Adipocyte (in vitro differentiated cells): ENCODE measurements around the gene TMC2.

Experiments used
- DNase-seq: peaks from one replicate; pipeline ENCODE4 v3.0.0-alpha.2; 2015; ENCODE audit warnings: low read depth
- H3K27me3 ChIP-seq: replicated peaks from 2 replicates; pipeline ENCODE4 v1.7.0; 2013; ENCODE audit warnings: mild to moderate bottlenecking, low read length, moderate library complexity; ENCODE audit not compliant: control insufficient read depth, insufficient read depth
- H3K36me3 ChIP-seq: 2 replicates; pipeline ENCODE4 v1.7.0; 2013; ENCODE audit warnings: low read length, mild to moderate bottlenecking, moderate library complexity; ENCODE audit not compliant: control insufficient read depth, insufficient read depth, severe bottlenecking
- H3K4me1 ChIP-seq: 2 replicates; pipeline ENCODE4 v1.7.0; 2013; ENCODE audit warnings: mild to moderate bottlenecking, low read length, moderate library complexity; ENCODE audit not compliant: control insufficient read depth, insufficient read depth
- H3K4me3 ChIP-seq: 2 replicates; pipeline ENCODE4 v1.7.0; 2013; ENCODE audit warnings: mild to moderate bottlenecking, low read length, moderate library complexity
- H3K9ac ChIP-seq: 2 replicates; pipeline ENCODE4 v1.7.0; 2013; ENCODE audit warnings: mild to moderate bottlenecking, low read length, moderate library complexity
- H3K9me3 ChIP-seq: 2 replicates; pipeline ENCODE4 v1.7.0; 2013; ENCODE audit warnings: mild to moderate bottlenecking, low read length, moderate library complexity; ENCODE audit not compliant: control insufficient read depth

Gene TMC2

DNA sequence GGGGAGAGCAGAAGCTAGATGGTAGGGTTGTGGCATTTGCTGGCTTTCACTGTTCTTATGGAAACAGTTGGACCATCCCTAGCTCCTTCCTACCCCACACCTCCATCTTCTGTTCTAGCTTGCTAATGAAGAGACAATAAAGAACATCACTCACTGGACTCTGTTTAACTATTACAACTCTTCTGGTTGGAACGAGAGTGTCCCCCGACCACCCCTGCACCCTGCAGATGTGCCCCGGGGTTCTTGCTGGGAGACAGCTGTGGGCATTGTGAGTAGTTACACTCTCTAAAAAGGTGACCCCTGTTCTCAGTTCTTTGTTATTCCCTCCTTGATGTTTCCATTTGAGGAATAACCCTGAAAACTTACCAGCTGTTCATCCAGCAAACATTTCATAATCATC lies 75.7 kb downstream of the TMC2 start:
- DNase-seq, result no peak
- H3K4me1 ChIP-seq, result no peaks in the 10 kb centered on the region
- peaks cover 14% of the 10 kb centered on the region for H3K27me3 ChIP-seq
- H3K36me3 ChIP-seq, result no peaks in the 10 kb centered on the region
- H3K9me3 ChIP-seq, result peaks cover 19% of the 10 kb centered on the region
- H3K9ac ChIP-seq, result no peak overlapping the region
- H3K4me3 ChIP-seq, result no peak overlapping the region

DNA sequence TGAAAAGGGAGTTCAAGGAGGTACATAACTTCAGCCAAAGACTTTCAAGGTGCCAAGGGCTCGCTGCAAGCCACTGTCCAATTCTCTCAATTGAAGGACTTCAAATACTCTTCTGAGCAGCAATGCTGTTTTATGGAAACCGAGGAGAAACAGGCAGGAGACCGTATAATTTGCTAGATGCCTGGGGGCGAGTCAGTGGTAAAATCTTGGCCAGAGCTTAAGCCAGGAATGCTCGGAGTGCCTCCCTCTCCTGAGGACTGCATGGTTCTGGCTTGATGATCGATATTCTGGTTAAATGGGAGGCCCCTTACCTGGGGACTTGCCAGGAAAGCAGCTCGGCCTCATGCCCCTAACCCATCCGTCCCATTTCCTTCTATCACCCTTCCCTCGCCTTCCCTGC lies 80.3 kb downstream of the TMC2 start:
- Histone ChIP-seq H3K4me3 (no peak overlapping the region), H3K36me3 (no peaks in the 10 kb centered on the region), H3K4me1 (no peaks in the 10 kb centered on the region), H3K9me3 (peaks cover 20% of the 10 kb centered on the region), H3K27me3 (peaks cover 11% of the 10 kb centered on the region), H3K9ac (no peak overlapping the region)
- DNase-seq, result peak; percentile 19

DNA sequence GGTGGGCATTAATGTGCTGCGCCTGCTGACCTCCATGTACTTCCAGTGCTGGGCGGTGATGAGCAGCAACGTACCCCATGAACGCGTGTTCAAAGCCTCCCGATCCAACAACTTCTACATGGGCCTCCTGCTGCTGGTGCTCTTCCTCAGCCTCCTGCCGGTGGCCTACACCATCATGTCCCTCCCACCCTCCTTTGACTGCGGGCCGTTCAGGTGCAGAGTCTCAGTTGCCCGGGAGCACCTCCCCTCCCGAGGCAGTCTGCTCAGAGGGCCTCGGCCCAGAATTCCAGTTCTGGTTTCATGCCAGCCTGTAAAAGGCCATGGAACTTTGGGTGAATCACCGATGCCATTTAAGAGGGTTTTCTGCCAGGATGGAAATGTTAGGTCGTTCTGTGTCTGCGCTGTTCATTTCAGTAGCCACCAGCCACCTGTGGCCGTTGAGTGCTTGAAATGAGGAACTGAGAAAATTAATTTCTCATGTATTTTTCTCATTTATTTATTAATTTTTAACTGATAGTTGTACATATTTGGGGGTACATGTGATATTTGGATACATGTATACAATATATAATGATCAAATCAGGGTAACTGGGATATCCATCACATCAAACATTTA lies 80.8 kb downstream of the TMC2 start:
- H3K4me1 ChIP-seq, result no peaks in the 10 kb centered on the region
- no peak overlapping the region for H3K9ac ChIP-seq
- H3K27me3 ChIP-seq, result peaks cover 11% of the 10 kb centered on the region
- DNase-seq, result no peak
- H3K36me3 ChIP-seq, result no peaks in the 10 kb centered on the region
- peaks cover 20% of the 10 kb centered on the region for H3K9me3 ChIP-seq
- no peak overlapping the region for H3K4me3 ChIP-seq

DNA sequence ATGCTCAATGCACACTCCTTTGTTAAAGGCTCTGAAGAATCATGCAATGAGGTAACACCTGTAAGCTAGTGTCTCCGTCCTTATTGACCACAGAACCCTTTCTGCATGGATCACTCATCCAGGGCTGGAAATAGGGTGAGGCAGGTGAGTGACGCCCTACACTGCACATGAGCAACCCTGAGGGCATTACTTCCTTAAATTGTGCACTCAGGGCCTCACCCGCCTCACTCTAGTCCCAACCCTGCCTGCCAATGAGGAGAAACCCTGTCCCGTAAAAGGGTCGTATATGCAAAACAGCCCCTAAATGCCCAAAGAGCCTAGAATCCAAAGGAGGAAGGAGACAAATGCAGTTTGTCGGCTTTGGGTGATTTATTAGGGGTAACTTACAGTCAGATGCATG lies 82.4 kb downstream of the TMC2 start:
- H3K36me3 ChIP-seq, result no peaks in the 10 kb centered on the region
- peaks cover 4% of the 10 kb centered on the region for H3K4me1 ChIP-seq
- DNase-seq, result no peak
- peaks cover 20% of the 10 kb centered on the region for H3K9me3 ChIP-seq
- H3K4me3 ChIP-seq, result no peak overlapping the region
- H3K9ac ChIP-seq, result no peak overlapping the region
- H3K27me3 ChIP-seq, result peaks cover 11% of the 10 kb centered on the region

DNA sequence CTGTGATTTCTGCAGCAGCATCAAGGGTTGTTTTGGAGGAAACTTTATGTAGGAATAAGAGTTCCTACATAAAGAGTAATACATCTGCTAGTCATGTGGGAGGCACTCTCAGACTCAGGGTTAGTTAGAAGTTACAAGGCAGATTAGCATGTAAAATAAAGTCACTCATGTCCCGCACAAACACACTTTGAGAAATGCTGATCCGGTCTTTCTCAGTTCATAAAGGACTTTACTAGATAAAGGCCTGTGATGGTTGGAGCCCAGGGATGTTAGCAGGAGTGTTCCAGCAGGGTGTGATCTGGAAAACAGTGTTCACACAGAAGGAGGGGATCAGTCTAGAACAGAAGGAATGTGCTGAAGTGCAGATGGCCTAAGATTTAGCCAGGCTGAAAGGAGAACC lies 83.0 kb downstream of the TMC2 start:
- DNase-seq, result no peak
- peaks cover 7% of the 10 kb centered on the region for H3K4me1 ChIP-seq

DNA sequence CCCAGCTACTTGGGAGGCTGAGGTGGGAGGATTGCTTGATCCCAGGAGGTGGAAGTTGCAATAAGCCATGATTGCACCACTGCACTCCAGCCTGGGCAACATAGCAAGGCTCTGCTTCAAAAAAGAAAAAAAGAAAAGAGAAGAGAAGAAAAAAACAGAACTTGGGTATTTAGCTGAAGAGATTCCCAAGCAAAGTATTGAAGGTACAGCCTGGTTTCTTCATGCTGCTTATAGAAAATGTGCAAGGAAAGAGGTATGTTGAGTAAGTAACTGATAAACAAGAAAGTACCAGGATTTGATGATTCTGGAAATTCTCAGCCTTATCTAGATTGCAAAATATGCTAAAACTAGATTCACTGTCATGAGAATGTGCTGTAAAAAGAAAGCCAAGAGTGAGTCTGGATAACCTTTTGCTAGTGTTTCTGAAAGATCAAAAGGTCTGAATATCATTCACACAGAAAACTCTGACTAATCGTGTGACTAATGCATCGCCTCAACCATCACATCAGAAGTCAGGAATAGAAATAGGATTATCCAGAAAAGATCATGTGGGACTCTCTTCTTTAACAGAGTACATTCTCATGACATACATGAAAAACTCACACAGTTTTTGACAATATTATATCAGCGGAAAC lies 83.7 kb downstream of the TMC2 start:
- no peak overlapping the region for H3K9ac ChIP-seq

More for the DNA sequence above, 83.0 kb downstream of the TMC2 start:
- no peak overlapping the region for H3K4me3 ChIP-seq
- H3K9me3 ChIP-seq, result peaks cover 20% of the 10 kb centered on the region
- H3K36me3 ChIP-seq, result no peaks in the 10 kb centered on the region
- H3K27me3 ChIP-seq, result peaks cover 11% of the 10 kb centered on the region
- no peak overlapping the region for H3K9ac ChIP-seq

DNA sequence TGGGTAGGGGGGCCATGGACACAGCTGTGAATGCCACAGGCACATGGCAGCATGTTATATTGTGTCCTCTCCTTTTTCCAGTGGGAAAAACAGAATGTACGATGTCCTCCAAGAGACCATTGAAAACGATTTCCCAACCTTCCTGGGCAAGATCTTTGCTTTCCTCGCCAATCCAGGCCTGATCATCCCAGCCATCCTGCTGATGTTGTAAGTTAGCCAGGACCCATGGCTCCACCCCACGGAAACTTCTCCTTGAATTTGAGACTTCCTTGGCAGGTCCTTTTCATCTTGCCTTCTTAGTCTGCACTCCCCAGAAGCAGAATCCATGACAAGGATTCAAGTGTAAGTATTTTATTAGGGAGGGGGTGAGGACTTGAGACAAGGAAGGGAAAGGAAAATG lies 87.8 kb downstream of the TMC2 start:
- no peak for DNase-seq
- Histone ChIP-seq H3K4me3 (peak overlapping the region; percentile 53), H3K27me3 (no peaks in the 10 kb centered on the region), H3K4me1 (peaks cover 33% of the 10 kb centered on the region), H3K9ac (peak overlapping the region; percentile 68), H3K36me3 (no peaks in the 10 kb centered on the region), H3K9me3 (peaks cover 23% of the 10 kb centered on the region)

More for the DNA sequence above, 83.7 kb downstream of the TMC2 start:
- H3K27me3 ChIP-seq, result peaks cover 11% of the 10 kb centered on the region
- no peaks in the 10 kb centered on the region for H3K36me3 ChIP-seq
- H3K9me3 ChIP-seq, result peaks cover 20% of the 10 kb centered on the region
- H3K4me3 ChIP-seq, result no peak overlapping the region
- DNase-seq, result no peak
- peaks cover 13% of the 10 kb centered on the region for H3K4me1 ChIP-seq

DNA sequence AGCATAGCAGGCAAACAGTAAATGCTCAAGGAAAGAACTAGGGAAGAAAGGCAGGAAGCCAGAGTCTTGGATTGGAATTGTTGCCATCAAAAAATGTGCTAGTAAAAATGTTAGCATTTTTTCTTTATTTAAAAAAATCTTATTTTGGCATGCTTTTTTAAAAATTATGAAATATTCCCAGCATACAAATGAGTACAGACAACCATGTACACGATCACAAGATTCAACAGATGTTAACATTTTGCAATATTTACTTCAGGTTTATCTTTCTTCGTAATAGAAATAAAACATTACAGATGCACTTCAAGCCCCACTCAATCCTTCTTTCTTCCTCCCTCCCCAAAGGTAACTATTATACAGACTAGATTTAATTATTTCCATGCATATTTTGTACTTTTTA lies 88.7 kb downstream of the TMC2 start:
- Histone ChIP-seq H3K4me3 (peak overlapping the region; percentile 41), H3K9me3 (peaks cover 15% of the 10 kb centered on the region)
- peak; percentile 72 for DNase-seq

DNA sequence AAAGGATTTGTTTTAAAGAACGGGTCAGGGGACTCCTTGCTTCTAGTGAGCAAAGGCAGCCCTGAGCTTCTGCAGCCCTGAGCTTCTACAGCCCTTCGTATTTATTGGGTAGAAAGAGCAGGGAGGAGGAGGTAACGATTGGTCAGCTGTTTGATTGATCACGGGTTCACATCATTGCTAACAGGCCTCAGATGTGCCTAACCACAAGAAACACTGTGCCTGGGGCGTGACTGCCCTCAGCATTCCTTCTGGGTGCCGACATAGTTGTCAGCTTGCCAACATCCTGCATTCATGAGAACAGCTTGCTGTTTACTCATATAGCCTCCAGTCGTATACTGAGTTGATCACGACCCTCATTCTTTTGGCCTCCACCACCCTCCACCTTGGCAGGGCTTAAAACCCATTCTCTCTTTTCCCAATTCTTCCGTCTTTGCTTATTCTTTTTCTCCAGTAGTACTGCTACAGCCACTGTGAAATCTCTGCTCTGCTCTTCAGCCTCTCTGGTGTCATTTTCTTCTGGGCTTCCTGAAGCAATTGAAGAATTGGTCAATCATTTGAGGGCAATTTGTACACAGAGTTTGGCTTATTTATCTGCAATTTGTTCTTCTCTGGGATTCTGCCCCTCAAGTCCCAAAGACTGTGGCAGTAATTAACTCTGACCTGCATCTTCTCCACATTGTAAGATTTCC lies 90.6 kb downstream of the TMC2 start:
- peak overlapping the region; percentile 17 for H3K9ac ChIP-seq
- no peaks in the 10 kb centered on the region for H3K27me3 ChIP-seq
- H3K36me3 ChIP-seq, result no peaks in the 10 kb centered on the region
- H3K4me3 ChIP-seq, result no peak overlapping the region
- peak; percentile 93 for DNase-seq
- H3K9me3 ChIP-seq, result peaks cover 15% of the 10 kb centered on the region
- H3K4me1 ChIP-seq, result peaks cover 33% of the 10 kb centered on the region

More for the DNA sequence above, 88.7 kb downstream of the TMC2 start:
- Histone ChIP-seq H3K4me1 (peaks cover 33% of the 10 kb centered on the region), H3K27me3 (no peaks in the 10 kb centered on the region), H3K36me3 (no peaks in the 10 kb centered on the region), H3K9ac (peak overlapping the region; percentile 68)

DNA sequence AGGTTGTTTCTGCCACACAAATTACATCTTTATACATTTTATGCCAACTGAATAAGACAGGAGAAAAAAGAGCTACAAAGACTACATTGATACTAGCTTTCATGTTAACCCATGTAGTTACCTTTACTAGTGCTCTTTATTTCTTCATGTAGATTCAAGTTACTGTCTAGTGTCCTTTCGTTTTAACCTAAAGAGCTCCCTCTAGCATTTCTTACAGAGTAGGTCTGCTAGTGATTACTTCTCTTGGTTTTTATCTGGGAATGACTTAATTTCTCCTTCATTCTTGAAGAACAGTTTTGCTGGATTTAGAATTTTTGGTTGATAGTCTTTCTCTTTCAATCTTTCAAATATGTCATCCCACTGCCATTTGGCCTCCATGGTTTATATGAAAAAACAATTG lies 94.9 kb downstream of the TMC2 start:
- Histone ChIP-seq H3K9ac (no peak overlapping the region), H3K9me3 (peaks cover 6% of the 10 kb centered on the region), H3K27me3 (peaks cover 6% of the 10 kb centered on the region), H3K36me3 (no peaks in the 10 kb centered on the region), H3K4me3 (no peak overlapping the region), H3K4me1 (peaks cover 21% of the 10 kb centered on the region)
- DNase-seq, result peak; percentile 19

DNA sequence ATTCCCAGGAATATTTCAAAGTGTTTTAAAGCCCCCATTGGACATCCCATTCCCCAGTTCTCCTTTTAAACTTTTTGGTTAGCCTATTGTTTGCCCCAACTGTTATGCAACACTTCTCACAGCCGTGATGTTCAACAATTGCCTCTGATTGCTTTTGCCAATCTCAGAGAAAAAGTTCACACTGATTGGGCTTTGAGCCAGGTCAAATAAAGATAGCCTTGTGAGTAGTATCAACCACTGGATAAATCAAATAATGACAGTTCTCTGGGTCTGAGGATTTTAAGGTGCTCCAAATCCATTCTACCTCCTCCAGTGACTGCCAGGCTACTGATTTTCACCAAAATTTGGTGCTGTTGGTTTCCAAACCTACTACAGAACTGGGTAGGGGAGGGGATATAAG lies 97.0 kb downstream of the TMC2 start:
- Histone ChIP-seq H3K36me3 (no peaks in the 10 kb centered on the region), H3K27me3 (peaks cover 6% of the 10 kb centered on the region), H3K9me3 (peaks cover 3% of the 10 kb centered on the region), H3K9ac (no peak overlapping the region), H3K4me1 (peaks cover 6% of the 10 kb centered on the region), H3K4me3 (no peak overlapping the region)
- no peak for DNase-seq
